Stimulated activated CD4-positive, alpha-beta T cell treated with anti-CD3 and anti-CD28 coated beads, TNF-alpha, amount 100 ng/mL, for 1 hour (primary cell): ENCODE results near the gene COL10A1.
"Not testable (repeated sequence)": the region's sequence is repeated elsewhere in the genome, so short reads cannot be mapped to it uniquely, and the experiment has no call there.

Source experiments
- DNase-seq, 3 donors: peaks; one replicate each; pipeline ENCODE4 v3.0.0-alpha.2; 2020; ENCODE audit warnings: low read depth in 3 of 3, low spot score in 1 of 3

Gene COL10A1

DNA sequence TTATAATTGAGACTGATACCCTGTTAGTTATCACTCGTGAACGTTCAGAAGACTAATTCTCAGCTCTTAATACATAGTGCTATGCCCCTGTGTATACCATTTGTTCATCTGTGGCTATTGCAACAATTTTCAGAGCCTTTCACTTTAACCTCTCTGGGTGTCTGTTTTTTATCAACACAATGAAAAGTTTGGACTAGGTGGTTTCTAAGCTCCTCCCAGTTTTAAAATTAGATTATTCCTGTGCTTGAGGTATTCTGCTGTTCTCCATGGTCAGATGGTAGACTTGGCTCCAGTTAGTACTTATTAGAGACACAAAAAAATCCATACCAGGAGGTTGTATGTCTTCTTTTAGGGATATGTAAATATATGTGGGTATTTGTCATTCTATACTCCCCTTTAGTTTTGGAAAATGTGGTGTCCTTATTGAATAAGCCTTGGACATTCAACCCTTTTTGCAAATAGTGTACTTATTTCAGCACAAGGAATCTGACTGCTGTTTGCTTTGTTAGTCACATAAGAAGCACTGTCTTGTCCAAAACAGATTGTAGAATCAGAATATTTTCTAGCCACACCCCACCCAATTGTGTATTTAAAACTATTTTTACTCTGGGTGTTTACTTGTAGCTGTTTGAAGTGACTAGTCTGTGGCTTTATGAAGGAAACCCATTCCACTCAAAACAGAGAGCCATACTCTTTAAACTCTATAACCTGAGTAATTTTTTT is 2.0 kb upstream of the COL10A1 start:
- no peak for DNase-seq

DNA sequence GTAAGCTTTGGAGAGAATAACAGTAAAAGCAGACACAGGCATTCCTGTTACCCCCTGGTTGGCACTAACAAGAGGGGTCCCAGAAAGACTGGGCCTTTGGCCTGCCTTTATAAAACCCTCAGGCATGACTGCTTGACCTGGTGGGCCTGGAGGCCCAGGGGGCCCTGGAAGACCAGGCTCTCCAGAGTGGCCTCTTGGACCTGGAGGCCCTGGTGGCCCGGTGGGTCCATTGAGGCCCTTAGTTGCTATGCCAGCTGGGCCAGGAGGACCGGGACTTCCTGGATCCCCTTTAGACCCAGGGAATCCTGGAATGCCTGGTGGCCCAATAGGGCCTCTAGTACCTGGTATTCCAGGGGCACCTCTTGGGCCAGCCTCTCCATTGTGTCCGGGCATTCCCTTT is 5.5 kb downstream of the COL10A1 start:
- DNase-seq: no peak

DNA sequence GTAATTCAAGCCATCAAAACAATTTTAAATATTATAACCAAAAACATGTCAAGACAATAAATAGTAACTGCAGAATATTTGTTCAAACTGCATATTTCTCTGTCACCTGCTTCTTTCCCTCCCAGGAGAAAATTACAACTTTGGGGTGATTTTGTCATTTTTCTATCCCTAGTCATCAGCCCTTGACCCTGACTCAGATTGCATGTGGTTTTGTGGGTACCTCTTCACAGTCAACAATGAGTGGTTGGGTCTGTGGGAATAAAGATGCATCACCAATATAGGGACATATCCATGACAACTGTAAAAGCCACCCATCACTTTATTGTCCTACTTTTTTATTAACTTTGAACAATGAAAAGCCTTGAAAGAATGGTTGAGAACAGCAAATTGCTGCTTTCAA is 7.3 kb downstream of the COL10A1 start:
- no peak for DNase-seq

DNA sequence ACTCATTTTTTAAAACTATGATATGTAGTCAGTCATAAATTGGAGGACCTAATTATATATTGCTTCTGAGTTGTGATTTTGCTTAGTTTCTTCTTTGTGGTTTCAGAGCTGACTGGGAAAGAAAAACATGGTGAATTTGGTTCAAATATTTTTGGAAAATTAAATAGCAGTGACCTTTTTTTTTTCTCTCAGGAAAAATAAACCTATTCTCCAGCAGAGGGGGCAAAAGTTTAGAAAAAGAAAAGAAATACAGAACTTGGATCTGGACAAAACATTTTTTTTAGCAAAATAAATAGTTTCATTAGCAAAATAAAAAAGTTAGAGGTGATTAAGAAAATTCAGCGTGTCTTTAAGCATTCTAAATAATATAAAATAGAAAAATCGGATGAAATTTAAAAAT is 10.2 kb downstream of the COL10A1 start:
- DNase-seq: no peak

DNA sequence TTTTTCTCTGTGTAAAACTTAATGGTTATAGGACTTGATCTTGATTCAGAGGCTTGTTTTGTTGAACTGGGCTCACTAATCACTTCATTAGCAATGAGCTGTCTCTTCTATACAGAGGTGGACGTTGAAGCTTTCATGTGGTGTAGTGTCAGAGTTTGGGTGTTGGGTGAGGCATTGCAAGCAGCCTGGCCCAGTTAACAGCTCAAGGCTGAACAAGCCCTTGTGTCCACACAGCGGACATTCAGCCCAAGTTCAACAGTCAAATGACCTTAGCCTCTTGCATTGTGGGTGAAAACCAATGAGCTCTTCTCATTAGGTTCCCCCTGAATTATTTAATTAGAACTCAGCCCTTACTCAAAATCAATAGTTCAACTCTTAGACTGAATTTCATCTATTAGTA is 12.5 kb downstream of the COL10A1 start:
- no peak for DNase-seq

DNA sequence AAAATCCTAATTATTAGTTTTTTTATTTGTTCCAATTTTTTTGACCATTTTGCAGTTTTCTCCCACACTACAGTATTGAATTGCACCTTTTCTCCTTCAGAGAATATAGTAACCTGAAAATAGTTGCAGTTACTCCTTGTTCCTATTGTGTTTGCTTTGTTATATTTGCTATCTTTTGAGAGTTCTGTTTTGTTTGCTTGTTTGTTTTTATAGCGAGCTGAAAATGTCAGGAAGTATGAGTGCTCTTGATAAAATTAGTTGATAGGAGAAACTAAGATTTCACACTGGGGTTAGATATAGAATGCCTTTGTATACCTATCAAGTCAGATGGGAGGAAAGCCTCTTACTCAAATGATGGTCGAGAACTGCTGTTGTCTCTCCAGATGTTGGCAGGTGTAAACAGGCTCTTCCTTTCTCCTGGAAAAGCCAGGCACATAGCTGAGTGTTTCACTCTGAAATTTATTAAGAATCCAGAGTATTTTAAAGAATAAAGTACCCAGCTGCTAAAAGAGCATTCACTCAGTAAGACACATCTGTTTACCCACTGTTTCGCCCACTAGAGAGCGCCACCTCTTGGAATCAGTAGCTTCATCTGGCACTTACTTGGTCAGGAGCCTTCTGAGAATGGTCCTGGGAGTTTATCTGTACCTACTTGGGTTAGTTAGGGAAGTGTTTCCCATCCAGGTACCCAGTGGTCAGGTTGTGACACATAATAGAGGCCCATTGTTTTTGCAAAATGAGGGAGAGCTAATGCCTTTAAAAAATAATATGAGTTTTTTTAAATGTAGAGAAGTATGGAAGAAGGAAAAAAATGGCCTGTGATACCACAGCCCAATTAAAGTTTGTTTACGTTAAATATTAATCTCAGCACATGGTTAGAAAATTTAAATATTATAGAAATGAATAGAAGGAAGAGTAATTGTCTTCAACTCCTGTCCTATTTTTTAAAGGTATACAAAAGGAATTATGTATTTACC is 14.1 kb downstream of the COL10A1 start:
- no peak for DNase-seq

DNA sequence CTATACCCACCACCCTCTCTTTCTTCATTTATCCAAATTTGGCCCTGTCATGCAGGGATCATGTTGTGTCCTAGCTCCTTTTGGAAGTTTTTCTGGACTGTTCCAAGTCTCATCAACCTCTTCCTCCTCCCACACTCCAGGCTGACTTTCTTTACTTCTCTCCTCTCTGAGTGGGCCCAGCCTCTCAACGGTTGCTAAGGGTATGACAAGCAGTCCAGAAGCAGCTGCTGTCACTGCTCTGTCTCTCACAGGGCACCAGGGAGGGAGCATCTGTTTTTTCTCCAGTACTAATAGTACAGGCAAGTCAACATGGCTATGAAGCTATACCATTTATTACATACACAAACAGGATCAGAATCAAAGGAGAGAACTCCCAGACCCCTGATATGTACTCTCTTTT is 17.1 kb downstream of the COL10A1 start:
- no peak for DNase-seq

DNA sequence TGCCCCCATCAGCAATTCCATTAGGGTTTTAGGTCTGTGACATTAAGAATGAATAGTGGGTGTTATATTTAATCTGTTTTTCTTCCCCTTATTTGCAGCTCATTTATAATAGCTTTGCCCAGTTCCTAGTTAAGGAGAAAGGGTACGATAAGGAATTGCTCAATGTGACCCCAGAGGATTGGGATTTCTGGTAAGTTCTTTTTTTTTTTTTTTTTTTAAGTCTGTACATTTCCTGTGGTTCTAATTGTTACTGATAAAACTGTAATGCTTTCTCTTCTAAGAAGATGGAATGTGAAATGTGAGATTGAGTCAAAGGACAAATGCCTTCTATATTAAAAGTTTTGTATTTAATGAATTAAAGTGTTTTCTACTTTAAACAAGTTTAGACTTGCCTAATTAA is 19.8 kb downstream of the COL10A1 start:
- no peak for DNase-seq

DNA sequence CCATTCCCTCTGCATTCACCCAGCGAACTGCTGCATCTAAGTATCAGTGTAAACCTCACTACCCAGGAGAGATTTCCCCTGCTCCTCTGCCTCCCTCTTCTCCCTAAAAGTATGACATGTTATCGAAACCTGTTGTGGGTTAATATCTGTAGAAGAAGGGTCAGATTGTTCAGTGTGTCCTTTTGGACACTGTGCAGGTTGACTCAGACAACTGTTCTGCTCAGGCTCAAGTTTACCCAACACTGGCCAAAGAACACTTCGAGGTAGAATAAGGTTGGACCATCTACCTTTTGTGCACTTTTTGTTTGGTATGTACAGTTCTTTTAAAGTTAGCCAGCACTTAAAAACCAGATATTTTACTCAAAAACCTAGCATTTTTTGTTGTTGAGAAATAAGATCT is 20.7 kb downstream of the COL10A1 start:
- no peak for DNase-seq

DNA sequence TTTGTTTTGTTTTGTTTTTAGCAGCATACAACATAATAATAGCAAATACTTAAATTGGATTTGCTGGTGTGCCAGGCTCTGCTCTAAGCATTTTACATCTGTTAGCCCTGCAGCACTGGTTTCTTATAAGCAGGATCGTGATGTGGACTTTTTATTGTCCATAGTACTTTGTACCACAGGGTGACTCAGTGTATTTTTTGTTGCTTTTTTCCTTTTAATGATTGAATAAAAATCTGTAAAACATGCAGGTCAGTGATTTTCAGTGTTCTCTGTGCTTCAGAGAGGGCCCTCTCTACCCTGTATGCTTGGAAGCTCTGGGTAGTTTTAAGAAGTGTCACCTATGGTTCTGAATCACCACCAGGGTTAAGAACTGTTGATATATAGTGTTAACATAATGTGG is 21.3 kb downstream of the COL10A1 start:
- no peak for DNase-seq

DNA sequence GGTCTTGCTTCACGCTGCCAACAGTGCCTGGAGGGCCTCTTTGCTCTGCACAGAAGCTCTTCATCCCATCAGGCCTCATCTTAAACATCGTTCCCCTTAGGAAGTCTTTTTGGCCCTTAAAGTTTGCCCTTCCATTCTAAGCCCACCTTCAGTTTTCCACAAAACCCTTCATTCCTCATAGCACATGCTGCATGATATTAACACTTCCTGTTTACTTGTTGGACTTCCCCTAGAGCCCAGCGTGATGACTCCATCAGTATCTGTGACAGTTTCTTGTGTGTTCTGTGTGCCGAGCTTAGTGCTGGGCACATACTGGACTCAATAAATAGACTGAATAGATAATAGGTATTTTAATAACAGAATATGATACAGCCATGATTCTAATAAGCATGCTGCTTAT is 23.1 kb downstream of the COL10A1 start:
- DNase-seq: no peak

DNA sequence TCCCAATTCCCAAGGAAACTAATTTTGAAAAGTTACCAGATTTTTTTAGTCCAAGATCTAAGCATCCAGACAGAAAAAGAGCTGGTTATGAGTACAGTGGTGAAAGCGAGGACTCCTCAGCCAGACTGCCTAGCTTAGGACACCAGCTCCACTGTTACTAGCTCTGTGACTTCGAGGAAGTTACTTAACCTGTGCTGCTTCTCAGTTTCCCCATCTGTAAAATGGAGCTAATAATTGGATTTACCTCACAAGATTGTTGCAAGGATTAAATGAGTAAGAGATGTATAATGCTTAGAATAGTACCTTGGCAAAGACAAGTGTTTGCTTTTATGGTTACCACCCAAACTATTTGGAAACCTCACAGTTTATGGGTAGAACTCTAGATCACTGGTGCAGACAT is 24.1 kb downstream of the COL10A1 start:
- no peak for DNase-seq

DNA sequence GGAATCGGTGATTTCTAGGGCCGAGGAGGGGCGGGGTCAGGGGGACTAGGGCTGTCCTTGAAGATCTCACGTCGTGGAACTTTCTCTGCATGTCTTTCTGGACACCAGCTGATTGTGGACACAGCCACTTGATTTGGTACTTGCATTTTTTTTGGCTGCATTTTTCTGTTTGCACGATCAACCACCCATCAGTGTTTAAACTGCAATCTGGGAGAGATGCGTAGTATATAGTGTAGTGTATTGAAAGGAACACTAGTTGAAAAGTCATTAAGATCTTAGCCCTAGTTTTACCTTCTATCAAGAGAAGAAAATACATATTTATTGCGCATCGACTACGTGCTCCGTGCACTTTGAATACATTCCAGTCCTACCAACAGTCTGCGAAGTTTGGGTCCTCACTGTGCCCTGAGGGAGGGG is 24.6 kb downstream of the COL10A1 start:
- no peak for DNase-seq

DNA sequence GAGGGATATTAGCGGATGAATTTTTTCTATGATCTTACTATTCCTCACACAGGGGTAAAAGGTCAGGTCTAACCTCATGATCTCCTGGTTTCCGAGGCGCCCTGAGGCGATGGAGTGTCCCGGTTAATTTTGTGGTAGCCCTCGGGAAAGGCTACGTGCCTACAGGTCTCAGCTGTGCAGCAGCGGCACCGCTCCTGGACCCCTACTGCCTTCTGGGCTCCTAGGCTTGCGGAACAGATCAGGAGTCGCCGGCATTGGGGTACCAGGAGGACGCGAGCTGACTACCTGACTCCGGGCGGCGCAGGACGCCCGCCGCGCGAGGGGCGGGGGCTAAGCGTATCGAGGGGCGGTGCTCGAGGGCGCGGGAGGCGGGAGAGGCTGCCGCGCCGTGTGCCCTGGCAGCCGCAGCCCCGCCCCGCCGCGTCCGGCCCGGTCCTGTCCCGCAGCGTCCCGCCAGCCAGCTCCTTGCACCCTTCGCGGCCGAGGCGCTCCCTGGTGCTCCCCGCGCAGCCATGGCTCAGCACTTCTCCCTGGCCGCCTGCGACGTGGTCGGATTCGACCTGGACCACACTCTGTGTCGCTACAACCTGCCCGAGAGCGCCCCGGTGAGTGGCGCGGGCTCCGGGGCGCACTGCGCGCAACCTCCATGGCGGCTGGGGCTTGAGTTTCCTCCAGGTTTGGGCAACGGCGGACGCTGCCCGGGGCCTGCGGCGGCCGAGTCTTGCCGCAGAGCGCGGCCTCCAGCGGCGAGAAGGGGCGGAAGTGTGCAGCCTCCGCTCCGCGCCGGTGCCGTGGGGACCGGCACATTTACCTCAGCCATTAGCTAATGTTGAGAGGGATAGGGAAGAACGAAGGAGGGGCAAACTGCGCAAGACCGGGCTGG is 25.3 kb downstream of the COL10A1 start, which contains the start of gene NT5DC1:
TSS of gene NT5DC1 (plus strand) at position 435 of the 883 bp plus-strand sequence. CDS start at position 513, 78 bp downstream.
- DNase-seq: peak; percentile 50 to 80 (median 64)

DNA sequence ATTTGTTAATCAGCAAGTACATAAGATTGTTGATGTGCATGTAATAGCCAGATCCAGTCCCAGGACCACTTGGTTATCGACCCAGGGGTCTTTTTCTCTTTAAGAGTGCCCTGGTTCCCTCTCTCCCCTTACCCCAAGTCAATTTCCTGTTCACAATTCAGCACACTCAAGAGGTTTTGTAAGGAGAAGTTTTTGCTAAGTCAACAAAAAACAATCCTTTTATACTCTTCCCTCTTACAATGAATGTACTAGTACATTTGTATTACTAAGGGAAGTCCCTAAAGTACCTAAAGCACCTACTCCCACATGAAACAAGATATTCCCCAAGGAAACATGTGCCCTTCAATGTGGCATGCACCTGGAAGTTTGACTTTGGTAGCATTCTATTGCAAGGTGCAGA is 26.9 kb downstream of the COL10A1 start:
- DNase-seq: no peak

DNA sequence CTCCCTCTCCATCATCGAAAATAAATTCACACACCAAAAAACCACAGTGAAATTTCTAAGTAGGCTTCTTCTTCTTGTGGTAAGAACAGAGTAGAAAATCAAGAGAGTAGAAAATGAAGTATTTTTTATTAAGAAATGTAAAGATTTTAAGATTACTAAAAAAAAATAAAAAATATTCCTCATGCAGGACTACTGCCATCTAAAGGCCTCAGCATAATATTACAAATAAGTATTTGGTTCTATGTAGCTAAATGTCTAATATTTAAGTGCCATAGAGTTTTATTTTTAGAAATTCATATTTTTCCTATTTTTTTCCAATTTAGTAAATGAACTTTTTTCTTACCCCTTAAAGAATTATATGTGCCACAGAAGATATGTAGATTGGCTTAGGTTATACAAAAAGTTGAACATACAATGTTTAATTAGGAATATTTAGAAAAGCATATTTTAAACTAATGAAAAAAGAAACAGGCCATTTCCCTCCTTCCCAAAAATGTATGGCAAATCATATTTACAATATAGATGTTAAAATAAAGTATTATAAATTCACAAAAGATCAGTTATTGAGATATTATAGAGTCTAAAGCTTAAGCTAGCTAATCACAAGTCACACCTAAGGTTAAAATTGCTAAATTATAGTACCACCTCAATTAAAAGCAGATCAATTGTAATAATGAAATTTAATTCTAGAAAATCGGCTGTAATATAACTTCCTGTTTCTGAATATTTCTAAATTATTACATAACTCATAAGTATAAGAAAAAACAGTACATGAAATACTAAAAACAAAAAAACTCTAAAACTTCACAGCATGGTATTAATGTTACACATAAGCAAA is 28.7 kb downstream of the COL10A1 start:
- DNase-seq: no peak

DNA sequence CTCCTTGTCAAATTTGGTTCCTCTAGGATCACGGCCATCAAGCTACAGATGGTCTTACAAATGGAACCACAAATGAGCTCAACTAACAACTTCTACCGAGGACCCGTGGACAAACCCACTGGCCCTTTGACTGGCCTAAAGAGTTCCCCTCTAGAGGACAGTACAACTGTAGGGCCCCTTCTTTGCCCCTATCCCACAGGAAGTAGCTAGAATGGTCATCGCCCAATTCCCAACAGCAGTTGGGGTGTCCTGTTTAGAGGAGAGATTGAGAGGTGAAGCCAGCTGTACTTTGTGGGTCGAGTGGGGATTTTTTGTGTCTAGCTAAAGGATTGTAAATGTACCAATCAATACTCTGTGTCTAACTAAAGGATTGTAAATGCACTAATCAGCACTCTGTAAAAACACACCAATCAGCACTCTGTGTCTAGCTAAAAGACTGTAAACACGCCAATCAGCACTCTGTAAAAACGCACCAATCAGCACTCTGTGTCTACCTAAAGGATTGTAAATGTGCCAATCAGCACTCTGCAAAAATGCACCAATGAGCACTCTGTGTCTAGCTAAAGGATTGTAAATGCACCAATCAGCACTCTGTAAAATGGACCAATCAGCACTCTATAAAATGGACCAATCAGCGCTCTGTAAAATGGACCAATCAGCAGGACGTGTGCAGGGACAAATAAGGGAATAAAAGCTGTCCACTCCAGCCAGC is 29.7 kb downstream of the COL10A1 start:
- DNase-seq: not testable (repeated sequence)

DNA sequence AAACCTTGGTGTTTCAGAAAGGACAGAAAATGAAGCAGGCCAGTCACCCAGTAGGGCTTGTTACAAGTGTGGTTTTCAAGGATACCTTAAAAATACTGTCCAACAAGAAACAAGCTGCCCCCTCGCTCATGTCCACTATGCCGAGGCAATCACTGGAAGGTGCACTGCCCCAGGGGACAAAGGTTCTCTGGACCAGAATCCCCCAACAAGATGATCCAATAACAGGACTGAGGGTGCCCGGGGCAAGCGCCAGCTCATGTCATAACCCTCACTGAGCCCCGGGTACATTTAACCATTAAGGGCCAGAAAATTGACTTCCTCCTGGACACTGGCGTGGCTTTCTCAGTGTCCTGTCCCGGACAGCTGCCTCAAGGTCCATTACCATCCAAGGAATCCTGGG is 31.9 kb downstream of the COL10A1 start:
- no peak for DNase-seq

DNA sequence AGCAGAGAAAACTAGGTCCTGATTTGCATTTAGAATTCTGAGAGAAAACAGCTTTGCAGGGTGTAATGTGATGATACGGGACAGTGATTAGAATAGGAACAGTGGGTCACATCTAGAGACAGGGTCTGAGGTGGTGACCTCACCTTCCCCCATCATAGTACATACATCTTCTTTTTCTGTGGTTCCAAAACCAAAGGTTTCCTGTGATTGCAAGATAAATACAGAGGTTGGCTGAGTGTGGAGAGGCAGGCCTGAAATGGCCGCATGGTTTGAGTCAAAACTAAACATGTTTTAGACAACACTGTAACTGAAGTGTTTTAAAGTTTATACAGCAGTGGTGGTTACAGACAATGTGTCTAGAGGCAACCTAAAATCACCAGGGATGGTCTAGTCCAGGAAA is 35.7 kb downstream of the COL10A1 start:
- DNase-seq: no peak

DNA sequence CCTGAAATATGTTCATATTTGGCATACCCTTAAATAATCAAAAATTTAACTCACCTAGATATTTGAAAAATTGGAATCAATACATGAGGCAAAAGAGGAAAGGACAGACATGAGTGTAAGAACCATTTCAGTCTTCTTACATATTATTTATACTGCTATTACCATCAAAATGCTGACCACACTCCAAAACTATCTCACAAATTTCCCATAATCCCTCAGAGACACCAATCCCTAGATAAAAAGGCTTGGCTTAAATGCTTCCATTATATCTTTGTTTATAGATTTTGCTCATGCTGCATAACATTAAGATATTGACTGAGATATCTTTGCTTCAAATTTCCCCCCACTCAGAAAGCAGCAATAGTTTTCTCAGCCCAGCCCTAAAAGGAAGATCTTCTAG is 37.0 kb downstream of the COL10A1 start:
- DNase-seq: no peak
